ENCODE measurements around the gene NMNAT1.
"Not testable (repeated sequence)": the region's sequence is repeated elsewhere in the genome, so short reads cannot be mapped to it uniquely, and the experiment has no call there.

Gene NMNAT1

DNA sequence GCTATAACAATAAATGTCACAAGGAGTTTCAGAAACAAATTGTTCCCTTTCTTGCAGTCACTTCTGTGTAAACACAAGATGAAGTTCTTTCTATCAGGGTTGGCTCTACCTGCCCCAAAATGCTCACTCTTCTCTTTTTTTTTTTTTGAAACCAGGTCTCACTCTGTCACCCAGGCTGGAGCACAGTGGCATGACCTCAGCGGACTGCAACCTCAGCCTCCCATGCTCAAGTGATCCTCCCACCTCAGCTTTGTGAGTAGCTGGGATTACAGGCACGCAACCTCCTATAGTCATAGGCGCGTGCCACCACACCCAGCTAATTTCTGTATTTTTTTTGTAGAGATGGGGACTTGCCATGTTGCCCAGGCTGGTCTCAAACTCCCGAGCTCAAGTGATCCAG, 22.7 kb upstream of the NMNAT1 start:
- DNase-seq (ENCODE audit: low spot score) = no peak

DNA sequence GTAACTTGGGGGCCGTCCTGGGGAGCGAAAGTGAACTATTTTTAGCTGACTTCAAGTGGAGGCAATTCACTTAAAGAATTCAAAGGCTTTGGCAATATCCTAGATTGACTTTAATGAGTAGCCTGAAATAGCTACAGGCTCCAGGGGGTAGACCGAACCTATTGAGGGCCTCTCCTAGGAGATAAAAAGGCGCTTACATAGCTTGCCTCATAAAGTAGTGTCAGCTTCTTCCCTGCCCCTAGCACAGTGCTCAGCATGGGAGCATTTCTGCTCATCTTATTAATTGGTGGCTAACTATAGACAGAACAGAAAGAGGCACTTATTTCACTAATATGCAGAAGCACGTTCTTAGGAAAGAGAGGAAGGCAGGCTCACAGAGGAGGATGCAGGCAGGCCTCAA, 20.9 kb upstream of the NMNAT1 start:
- DNase-seq (ENCODE audit: low spot score) = no peak

DNA sequence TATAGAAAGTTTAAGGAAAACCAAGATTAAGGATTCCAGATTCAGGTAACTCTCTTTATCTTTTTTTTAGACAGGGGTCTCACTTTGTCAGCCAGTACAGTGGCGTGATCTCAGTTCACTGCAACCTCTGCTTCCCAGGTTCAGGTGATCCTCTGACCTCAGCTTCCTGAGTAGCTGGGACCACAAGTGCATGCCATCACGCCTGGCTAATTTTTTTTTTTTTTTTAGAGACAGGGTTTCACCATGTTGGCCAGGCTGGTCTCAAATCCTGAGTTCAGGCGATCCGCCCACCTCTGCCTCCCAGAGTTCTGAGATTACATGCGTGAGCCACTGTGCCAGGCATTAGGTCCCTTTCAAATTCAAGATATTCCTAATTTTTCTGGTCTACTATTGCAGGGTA, 16.0 kb upstream of the NMNAT1 start:
- DNase-seq (ENCODE audit: low spot score) = no peak

DNA sequence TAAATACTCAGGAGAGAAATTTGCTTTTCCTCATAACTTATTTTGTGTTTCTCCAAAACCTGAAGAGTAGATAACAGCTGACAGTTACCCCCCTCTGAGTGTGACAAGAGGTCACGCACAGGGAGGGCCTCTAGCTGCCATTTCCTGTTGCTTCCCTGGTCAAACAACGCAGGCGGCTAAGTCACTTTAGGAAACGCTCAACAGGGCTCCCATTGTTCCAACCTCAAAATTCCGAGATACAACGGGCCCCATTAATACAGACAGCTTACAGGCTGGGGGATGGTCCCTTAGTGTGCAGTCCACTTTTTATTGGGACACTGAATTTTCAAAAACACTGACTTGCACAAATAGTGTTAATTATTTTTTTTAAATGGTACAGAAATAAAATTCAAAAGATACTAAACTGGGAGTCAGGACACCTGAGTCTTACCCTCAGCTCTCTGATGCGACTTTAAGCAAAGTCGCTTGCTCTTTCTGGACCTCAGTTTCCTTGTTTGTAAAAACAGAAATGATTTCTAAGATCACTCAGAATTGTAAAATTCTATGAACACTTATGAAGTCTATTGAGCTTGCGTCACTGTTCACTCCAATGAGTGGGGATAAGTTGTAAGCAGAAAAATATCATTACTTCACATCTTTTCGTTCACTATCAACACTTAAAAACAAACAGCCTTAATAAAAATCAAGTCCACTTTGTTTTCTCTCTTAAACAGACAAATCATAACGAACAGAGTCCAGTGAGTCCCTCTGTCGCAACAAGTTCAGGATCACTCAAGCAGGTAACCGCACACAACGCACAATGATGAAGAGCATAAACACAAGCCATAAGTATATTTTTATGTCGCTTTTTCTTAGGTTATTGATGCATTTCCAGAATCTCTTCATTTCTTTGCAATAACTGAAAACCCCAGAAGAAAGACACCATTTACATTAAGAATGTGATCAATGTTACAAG, 13.6 kb upstream of the NMNAT1 start:
- no peak for DNase-seq (ENCODE audit: low spot score)

DNA sequence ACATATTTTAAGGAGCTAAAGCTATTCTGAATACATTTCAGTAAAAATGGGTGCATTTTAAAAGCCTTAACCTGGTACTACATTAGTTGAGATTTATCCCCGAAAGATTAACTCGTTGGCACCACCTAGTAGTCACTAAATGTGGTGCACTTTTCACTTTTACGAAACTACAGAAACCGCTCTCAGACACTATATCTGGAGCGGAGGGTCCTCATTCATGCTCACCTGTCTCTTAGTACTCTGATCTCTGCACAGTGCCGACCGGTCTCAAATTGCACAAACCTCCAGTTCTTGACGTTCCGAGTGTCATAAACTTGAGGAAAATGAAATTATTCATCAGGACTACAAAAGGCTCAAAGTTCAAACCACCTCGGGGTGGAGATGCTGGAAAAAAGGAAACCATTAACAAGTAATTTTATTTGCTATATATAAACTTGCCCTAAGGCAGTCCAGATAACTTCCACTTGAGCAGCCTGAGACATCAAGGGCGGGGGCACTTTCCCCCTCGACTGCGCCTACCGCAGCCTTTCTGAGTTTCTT, 806 bp upstream of the NMNAT1 start:
- DNase-seq (ENCODE audit: low spot score) = peak; percentile 61

DNA sequence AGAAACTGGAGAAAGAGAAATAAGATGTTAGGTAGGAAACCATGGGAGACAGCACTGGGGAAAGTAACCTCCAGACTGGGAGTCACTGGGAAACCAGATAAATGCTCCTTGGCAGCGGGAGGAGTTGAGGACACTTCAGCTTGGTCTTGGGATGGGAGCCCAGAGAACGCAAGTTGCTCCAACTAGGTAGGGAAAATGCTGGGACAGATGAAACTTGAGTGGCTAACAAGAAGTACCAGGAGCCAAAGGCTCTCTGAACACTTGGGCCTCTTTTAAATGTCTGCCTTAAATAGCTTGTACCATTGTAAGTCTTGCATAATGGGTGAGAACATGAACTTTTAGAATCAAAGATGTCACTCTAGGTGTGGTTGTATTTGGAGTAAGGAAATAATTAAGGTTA, 3.0 kb downstream of the NMNAT1 start:
- DNase-seq (ENCODE audit: low spot score) = no peak

DNA sequence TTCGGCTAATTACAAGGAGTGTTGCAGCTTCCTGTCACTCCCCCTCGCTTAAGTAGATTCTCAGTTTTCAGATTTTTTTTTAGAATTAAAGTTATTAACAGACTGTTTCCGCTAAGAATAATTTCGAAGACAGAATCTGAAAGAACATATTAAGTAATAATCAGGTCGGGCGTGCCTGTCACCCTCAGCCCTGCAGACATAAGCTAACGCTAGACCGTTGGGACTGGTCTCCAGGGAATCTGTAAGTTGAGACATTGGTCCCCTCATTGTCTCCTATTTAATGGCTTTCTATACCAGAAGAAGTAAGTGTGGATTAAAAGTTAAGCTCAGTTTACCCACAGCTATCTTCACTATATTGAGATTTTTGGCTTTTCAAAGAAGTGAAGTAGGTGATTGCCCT, 14.5 kb downstream of the NMNAT1 start:
- no peak for DNase-seq (ENCODE audit: low spot score)

DNA sequence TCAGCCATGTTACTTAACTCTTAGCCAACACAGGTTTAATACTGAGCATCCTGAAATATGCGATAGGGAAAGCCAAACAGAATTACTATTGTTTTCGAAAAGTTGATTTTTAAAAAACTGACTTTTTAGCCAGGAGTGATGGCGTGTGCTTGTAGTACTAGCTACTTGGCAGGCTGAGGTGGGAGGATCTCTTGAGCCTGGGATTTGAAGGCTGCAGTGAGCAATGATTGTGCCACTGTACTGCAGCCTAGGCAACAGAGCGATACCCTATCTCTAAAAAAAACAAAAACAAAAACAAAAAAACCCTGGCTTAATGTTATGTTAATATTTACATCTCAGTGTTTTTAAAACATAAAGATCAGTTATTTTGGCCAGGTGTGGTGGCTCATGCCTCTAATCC, 16.7 kb downstream of the NMNAT1 start:
- no peak for DNase-seq (ENCODE audit: low spot score)

DNA sequence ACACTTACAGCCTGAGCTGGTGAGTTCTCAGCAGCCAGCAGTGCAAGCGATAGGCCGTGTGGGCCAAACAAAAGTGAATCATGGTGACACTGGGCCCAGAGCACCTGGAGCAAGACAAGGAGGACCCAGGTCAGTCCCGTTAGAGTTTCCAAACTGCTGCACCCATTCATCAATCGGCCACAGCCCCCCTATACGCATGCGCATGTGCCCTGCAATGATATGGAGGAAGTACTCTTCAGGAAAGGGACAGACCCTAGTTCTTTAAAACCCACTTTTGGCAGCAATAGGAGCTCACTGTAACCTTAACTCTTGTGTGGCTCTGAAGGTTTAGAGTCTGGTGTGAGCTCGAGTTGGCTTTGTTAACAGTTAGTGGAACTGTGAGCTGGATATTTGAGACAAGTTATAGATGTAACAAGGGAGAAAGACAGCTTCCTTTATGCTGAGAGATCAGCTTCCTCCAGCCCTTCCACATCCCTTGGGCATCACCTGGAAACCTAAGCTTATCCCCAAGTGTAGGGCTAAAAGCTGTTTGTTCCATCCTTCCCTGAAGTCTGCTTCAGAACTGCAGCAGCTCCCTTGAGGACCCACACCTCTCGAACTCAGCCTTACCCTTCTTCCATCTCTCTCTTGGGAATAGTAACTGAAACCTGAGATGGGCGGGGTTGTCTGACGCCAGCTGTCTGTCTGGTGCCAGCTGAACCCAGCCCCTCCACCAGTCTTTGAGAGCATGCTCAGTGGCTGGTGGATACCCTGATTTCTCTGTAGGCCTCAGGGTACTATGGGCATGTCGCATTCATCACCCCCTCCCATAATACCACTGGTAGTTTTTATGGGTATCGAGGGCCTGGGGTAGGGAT, 17.7 kb downstream of the NMNAT1 start:
- no peak for DNase-seq (ENCODE audit: low spot score)

DNA sequence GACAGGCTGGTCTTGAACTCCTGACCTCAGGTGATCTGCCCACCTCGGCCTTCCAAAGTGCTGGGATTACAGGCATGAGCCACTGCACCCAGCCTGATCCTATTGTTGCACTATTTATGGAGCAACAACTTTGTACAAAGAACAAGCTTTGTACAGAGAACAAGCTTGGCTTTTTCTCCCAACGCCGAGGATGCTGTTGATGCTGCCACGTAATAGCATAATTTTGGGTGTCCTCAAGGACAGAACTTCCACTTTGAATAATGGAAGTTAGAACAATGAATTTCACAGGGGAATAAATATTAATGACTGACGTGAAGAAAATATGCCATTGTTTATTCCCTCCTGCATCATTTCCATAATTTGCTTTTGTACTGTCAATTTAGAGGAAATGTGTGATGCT, 41.0 kb downstream of the NMNAT1 start:
- DNase-seq (ENCODE audit: low spot score) = no peak

DNA sequence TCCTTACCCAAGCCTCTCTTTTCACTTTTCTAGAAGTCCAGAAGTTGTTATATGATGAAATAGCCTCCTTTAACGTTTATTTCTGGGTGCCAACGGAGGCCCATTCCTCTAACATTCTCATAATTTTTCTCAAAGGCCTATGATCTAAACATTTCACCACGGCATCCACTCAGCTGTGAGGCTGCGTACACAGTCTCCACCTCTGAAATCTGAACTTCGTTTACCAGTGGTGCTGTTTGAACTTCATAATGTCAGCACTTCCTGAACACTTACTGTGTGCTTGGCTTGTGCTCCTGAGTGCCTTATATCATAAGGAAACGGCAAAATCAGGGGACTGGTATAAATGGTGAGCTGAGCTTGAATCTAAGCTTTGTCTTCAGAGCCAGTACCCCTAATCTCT, 41.7 kb downstream of the NMNAT1 start:
- no peak for DNase-seq (ENCODE audit: low spot score)

DNA sequence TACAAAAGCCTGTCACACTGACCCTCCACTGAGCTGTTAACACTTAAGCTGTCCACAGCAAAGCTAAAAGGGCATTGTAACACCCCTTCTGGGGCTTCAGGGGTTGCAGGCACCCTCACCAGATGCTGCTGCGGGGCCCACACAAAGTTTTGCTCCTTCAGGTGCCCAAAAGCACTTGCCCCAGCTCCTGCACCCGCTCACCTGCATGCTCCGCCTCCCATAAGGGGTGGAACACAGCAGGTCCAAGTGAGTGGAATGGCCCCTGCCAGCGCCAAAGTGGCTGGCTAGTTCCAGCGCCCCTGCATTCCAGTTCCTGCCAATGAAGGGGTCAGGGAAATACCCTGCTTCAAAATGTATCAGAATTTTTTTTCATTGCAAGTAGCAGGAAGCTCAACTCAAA, 46.5 kb downstream of the NMNAT1 start:
- DNase-seq (ENCODE audit: low spot score) = no peak

DNA sequence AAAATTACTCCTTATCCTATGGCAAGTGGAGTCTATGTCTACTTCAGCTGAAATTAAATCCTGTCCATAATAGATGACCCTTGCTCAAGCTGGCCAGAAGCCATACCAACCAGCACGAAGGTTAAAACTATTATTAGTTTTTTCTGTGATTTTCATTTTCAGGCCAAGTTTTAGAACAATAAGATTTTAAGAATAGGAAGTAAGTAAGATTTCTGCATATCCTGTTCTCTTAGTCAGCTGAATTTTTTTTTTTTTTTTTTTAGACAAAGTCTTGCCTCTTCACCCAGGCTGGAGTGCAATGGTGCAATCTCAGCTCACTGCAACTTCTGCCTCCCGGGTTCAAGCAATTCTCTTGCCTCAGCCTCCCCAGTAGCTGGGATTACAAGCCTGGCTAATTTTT, 47.7 kb downstream of the NMNAT1 start:
- DNase-seq (ENCODE audit: low spot score) = no peak

DNA sequence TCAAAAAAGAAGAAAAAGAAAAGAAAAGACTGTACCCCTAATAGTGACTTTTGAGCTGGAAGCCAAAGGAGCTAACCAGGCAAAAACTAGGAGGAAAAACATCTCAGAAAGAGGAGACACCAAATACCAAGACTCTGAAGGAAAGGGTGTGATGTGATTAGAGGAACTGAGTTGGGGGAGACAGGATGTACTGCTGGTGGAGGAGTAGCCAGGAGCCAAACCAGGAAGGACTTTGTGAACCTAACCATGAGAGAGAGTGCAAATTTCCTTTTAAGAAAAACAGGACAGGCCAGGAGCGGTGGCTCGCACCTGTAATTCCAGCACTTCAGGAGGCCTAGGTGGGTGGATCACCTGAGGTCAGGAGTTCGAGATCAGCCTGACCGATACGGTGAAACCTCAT, 49.6 kb downstream of the NMNAT1 start:
- no peak for DNase-seq (ENCODE audit: low spot score)

DNA sequence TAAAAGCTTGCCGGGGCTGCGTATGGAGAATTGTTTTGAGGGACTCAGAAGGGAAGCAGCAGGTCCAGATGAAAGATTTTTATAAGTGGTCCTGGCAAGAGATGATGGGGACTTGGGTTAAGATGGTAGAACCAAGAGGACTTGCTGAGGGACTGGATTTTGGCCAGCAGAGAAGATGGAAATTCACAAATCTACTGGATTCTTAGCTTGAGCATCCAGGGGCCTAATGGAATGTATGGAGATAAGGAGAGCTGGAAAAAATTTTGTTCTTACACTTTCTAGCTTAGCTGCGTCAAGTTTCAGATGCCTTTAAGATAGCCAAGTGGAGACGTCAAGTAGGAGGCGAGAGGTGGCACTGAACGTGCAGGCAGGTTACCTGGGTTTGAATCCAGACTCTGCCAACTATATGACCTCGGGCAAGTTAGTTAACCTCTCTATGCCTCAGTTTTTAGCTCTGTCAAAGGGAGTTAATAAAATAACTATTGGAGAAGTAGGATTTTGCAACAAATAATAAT, 50.3 kb downstream of the NMNAT1 start:
- no peak for DNase-seq (ENCODE audit: low spot score)

DNA sequence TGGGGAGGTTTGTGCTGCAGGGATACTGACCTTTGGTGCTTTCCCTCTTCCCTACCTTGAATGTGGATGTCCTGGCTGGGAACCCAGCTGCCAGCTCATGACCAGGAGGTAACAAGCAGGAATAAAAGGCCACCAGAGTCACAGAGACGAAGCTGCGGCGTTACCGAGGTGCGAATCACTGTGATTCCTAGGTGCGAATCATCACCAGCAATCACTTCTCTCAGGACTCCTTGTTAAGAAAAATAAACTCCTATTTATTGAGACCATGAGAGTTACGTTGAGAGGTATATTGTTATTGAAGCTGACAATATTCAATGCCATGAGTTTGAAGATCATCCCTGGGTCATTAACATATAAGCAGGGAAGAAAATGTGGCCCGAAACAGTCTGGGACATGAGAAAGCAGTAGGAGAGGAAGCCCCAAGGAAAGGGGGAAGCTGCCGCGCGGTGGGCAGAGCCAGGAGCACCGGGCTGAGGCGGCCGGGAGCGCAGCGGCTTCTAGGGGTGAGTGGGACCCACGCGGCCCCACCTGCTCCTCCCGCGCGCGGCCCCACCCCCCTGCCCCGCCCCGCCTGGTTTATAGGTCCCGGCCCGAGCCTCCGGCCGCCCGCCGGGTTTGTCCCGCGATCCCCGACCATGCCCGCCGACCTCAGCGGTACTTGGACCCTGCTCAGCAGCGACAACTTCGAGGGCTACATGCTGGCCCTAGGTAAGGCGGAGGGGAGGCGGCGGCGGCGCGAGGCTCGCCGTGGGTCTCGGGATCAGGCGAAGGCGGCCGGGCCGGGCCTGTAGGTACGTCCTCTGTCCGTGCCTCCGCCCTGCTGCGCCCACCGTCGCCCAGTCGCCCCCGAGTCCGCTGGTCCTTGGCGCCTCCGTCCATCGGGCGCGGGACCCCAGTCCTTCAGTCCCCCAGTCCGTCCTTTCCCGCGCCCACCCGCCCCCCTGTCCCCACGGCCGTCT, 53.6 kb downstream of the NMNAT1 start, which contains the start of gene RBP7:
Gene RBP7, plus strand, starts transcription at position 605 of the 959 bp plus-strand sequence. Its CDS starts 31 bp downstream, at position 636.
- DNase-seq (ENCODE audit: low spot score) = no peak

DNA sequence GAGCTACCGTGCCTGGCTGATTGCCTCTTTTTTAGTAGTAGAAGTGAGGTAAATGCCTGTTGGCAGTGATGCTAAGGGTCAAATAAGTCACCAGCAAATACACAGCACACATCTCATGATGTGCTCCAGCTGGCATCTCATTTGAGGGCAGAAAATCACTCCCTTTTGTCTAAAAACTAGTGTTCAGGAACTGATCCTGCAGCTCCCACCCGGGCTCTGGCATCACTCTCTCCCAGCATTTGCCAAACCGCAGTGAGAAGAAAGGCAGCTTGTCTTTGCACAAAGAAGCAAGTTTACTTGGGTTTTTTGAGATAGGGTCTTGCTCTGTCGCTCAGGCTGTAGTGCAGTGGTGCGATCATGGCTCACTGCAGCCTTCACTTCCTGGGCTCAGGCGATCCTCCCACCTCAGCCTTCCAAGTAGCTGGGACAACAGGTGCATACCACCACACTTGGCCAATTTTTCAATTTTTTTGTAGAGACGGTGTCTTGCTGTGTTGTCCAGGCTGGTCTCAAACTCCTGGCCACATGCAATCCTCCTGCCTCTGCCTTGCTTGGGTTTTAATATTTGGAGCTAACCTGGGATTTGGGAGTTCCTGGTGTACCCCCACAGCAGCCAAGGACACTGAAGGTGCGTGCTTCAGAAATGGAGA, 57.9 kb downstream of the NMNAT1 start:
- DNase-seq (ENCODE audit: low spot score) = no peak

DNA sequence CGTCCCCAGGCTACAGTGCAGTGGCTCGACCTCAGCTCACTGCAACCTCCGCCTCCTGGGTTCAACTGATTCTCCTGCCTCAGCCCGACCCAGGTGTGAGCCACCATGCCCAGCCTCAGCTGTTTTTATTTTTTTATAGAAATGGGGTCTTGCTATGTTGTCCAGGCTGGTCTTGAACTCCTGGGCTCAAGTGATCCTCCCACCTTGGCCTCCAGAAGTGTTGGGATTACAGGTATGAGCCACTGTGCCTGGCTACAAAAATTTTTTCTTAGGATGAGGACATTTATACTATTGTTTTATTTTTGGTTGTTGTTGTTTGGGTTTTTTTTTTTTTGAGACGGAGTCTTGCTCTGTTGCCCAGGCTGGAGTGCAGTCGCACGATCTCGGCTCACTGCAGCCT, 62.0 kb downstream of the NMNAT1 start:
- DNase-seq (ENCODE audit: low spot score) = not testable (repeated sequence)

DNA sequence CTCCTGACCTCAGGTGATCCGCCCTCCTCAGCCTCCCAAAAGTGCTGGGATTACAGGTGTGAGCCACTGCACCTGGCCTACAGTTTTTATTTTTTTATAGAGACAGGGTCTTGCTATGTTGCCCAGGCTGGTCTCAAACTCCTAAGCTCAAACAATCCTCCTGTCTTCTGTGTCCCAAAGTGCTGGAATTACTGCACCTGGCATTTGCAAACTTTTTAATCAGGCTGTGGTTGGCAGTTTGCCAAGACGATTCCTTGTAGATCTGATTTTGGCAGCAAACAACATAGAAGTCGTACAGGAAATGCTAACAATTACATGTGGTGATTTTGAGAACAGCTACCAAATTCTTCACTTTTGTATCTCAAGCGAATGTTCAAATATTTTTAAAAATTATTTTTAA, 63.9 kb downstream of the NMNAT1 start:
- DNase-seq (ENCODE audit: low spot score) = no peak

DNA sequence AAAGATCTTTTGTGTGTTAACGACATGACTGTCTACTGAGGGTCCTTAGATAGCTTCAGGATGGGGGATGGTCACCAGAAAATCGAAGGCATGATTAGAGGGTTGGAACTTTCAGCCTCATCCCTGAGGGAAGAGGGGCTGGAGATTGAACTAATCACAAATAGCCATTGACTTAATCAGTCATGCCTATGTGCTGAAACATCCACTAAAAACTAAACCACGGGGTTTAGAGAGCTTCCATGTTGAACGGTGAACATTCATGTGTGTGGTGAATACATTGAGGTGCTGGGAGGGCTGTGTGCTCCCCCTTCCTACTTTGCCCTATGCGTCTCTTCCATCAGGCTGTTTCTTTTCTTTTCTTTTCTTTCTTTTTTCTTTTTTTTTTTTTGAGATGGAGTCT, 70.7 kb downstream of the NMNAT1 start:
- no peak for DNase-seq (ENCODE audit: low spot score)

DNA sequence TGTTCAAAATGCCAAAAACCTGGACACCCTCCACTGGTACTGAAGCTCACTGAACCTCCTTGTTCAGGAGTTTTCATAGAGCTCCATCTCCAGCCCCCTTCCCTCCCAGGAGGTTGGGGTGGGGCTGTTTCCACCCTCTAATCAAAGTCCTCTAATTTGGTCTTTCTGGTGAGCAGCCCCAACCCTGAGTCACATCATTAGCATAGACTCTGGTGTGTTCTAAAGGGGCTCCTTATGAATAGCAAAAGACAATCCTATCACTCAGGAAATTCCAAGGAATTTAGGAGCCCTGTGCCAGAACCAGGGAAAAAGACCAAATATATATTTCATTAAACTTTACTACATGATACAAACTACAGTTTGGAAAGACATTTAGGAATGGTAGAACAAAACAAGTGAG, 76.3 kb downstream of the NMNAT1 start:
- no peak for DNase-seq (ENCODE audit: low spot score)

All from activated CD4-positive, alpha-beta T cell treated with anti-CD3 and anti-CD28 coated beads, Interleukin-2, Interleukin-4, amounts not matched to agents 100 ng/mL and 50 ng/mL, durations not matched to agents 16 hours and 8 hours (primary cell).